Measurements from ENCODE around the gene TP73.

Gene TP73

DNA sequence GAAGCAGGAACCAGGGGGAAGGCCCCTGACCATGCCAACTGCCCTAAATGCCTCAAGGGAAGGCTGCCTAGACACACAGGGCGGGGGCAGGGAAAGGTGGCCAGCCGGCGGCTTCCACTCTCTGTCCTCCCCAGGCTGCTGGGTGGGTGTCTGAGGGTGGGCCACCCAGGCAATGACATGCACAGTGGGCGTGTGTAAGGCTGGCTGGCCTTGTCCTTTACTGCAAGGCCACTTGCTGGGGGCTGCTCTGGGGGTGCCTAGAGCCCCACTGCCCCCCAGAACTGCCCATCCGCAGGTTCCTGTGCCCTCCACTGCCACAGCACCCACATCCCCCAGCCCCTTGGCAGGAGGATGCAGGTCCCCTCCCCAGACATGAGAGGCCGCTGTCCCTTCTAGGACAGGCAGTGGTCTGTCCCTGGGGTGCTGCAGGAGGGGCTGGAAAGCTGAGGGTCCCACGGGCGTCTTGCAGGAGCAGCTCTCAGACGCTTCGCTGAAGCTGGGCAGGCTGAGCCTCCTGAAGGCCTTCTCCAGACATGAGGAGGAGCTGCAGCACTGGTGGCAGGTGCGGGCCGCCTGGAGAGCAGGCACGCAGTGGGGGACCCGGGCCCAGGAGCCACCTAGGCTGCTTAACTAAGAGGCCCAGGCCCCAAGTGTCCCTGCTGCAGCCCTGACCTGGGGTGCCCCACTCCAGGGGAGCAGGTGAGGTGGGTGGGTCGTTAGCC lies 110.0 kb downstream of the TP73 start:
- DNase-seq (ENCODE audit: low read depth in 2 of 2), result no peak

DNA sequence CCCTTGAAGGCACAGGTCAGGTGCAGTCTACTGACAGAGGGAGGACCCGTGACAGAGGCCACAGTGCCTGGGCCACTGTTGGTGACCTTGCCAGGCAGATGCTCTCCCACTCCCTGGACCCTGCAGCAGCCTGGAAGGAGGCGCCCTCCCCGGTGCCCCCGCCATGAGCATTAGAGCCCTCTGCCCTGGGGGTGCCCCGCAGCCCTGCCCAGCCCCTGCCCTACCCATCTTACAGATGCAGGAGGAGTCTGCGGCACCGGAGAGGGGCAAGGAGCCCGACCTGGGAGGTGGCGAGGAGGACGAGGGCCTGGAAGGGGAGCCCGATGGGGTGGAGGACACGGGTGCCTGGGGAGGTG lies 110.5 kb downstream of the TP73 start:
- no peak for DNase-seq (ENCODE audit: low read depth in 2 of 2)

DNA sequence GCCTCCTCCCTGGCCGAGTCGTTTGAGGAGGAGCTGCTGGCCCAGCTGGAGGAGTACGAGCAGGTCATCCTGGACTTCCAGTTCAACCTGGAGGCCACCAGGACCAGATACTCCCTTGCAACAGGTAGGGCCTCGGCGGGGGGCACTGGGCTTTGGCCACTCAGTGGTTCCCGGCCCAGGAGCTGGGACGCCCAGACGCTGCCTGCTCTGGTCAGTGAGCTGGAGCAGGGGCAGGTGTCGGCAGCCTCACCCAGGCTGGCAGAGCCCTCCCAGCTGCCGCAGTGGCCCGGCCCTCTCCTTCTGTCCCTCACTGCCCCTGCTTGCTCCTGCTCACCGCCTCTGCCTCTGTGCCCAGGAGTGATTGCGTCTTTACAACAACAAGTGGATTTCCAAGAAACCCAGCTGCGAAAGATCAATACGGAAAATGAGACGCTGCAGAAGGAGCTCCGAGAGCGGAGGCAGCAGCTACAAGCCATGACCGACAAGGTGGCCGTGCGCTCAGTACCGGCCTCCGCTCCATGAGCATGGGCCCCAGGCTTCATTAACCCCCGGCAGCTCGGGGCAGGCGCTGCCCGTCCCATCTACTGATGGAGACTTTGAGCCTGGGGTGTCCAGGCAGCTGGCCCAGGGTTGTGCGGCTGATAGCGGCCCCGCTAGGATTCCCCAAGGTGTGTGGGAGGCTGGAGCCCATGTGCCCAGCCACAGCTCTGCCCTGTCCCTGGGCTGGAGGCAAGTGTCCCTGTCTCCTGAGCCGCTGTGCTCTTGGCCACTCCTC lies 111.2 kb downstream of the TP73 start:
- no peak for DNase-seq (ENCODE audit: low read depth in 2 of 2)

DNA sequence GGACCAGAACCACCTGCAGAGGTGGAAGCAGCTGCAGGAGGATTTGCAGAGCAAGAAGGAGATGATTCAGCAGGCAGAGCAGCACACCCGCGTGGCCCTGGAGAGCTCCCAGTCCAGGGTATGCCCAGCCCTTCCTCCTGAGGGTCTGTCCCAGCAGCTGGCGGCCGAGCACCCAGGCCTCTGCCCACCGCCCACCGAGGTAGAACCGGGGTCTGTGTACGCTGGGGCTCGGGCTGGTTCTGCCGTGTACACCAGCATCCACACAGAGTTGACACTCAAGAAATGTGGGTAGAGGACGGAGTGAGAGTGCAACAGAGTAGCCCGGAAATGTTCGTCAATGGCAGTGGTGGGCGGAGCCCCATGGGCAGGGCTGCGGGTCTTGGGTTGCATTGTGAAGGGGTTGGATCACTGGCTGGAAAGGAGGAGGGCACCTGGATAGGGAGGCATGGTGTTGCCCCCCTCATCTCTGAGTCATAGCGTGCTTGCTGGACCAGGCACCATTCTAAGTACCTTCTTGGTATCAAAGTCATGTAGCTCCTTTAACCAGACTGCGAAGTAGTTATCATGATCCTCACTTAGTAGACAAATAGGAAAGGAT lies 115.1 kb downstream of the TP73 start:
- no peak for DNase-seq (ENCODE audit: low read depth in 2 of 2)

DNA sequence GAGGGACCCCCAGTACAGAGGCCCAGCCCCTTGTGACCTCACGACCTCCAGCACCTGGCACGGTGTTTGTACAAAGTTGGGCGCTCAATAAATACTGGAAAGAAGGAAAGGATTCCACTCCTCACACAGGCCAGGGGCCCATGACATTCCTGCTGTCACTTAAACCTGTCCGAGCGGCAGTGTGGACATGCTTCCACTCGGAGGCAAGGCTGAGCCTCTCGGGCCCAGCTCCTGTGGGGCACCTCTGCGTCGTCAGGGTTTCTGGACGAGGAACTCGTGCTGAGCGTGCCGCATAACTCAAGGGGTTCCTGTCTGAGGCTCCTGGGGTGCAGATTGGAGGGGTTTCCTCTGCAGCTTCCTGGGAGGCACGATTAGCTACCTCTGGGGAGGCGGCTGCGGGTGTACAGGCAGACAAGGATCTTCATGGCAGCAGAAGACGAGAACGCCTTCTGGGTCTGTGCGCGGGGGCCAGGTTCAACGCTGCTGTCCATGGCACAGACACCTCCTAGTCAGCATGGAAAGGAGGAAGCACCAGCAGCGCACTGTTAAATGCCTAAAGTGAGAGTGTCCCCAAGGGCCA lies 116.6 kb downstream of the TP73 start:
- no peak for DNase-seq (ENCODE audit: low read depth in 2 of 2)

DNA sequence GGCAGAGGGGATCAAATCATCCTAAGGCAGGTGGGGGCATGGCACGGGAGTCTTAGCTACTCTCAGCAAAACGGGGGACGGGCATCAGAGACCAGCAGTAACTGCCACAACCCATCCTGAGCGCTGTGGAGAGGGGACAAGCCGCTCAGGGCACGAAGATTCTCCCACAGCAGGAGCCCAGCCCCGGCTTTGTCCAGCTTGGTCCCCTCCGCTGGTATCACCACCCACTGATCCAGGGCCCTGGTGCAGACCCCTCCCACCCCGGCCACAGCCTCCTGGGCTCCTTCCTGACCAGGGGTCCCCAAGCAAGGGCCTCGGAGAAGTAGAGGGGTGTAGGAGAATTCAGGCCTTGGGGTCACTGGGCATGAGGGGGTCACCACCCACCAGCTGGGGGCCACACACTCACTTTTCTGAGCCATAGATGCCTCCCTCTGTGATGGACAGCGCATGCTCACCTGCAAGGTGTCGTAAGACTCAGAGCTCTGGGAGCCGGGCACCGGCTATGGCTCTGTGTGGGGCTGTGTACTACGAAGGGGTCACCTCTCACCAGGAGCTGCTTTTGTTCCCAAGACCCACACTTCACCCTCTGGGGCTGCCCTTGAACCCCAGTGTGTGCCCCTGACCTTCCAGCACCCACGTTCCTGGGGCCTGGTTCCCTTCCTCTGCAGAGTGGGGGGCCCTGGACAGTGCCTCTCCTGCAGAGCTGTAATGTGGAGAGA lies 117.9 kb downstream of the TP73 start:
- DNase-seq (ENCODE audit: low read depth in 2 of 2), result no peak

DNA sequence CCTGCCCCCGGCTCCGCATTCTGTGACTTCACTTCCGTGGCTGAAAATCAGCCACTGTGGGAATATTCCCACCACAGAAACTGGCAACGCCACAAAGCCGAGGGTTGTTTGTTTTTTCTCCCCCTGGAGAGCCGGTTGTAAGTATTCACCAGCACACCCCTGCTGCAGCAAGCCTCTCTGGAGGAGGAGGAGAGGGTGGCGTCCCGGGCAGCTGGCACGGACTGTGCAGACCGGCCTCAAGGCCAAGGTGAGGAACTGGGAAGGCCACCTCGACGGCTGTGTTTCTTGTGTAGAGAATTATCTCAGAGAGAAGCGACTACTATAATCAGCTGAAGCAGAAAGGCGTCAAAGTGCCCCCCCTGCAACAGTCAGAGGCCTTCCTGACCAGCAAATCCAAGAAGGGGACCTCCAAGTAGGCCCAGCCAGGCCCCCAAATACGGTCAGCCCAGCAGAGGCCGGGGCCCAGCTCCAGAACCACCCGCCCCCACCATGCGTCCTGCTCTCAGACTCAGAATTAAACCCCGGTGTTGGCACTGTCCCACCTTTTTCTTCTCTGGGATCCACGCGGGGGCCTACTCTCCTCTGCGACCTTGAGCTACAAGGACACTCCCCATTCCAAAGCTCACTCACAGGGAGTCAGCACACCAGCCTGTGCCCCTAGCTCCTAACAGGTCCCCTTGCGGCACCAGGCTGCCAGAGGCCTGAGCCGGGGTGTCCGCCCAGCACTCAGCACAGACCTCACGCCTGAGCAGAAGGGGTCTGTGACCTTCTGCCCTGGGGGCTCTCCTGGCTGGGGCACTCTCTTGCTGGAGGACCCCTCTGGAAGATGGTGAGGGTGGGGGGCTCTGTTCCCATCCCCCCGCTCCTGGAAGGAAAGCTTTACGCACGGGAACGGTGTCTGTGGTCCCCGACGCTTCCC lies 119.1 kb downstream of the TP73 start:
- no peak for DNase-seq (ENCODE audit: low read depth in 2 of 2)

DNA sequence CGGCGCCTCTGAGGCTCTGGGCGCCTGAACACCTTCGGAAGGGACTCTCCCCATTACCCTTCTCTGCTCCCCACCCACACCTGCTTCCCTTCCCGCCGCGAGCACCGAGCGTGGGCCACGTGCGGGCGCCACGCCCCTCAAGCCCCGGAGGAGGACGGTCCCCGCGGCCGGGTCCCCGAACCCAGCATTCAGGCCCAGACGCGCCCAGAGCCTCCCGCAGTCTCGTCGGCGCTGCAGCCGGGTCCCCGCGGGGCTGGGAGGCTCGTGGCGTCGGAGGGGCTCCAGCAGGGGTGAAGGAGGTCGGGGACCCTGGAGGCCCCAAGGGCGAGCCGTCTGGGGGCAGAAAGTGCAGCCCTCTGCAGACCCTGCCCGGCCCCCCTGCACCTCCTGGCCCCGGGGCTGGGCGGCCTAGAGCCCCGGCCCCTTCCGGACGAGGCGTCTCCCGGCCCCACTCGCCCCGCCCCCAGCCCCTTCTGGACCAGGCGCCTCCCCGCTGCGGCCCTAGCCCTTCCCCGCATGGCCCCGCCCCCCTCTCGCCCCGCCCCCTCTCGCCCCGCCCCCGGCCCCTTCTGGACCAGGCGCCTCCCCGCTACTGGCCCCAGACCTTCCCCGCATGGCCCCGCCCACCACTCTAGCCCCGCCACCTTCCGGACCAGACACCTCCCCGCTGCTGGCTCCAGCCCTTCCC lies 119.9 kb downstream of the TP73 start:
- peak; percentile 72 to 83 for DNase-seq (ENCODE audit: low read depth in 2 of 2)

DNA sequence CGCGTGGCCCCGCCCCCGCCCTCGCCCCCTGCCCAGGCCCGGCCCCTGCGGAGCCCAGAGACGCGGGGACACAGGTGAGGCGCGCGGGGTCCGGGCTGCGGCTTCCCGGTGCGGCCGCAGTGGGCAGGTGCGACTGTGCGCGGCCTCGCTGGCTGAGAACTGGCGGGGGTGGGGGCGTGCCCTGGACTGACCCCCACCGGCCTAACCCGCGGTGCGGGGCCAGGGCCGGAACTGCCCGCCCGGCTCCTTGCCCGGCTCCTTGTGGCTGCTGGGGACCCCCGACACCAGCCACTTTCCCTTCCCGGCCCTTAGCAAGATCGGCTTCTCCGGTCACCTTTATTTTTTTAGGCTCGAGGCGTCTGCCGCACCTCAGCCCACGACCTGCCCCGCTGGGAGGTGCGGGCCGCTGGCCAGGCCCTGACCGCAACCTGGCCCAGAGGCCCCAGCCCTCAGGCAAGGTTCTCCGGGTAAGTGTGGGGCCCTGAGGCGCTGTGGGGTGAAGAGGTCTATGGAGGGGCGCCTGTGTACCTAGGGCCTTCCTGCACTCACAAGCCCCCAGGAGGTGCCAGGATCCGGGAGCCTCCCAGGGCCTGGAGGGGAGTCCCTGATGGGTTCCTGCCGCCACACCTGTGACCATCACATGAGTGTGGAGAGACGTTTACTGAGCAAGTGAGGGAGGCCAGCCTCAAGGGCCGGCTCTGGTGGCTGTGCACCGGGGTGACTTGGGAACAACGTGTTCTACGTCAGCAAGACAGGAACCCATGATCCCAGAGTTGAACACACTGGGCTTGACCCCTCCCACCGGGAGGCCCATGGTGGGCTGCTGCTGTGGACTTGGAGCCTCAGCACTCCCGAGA lies 120.6 kb downstream of the TP73 start, which contains the start of gene SMIM1:
Gene SMIM1 (plus strand): TSS at position 35 of the 857 bp plus-strand sequence. CDS start 2,625 bp downstream, outside the sequence.
- no peak for DNase-seq (ENCODE audit: low read depth in 2 of 2)

DNA sequence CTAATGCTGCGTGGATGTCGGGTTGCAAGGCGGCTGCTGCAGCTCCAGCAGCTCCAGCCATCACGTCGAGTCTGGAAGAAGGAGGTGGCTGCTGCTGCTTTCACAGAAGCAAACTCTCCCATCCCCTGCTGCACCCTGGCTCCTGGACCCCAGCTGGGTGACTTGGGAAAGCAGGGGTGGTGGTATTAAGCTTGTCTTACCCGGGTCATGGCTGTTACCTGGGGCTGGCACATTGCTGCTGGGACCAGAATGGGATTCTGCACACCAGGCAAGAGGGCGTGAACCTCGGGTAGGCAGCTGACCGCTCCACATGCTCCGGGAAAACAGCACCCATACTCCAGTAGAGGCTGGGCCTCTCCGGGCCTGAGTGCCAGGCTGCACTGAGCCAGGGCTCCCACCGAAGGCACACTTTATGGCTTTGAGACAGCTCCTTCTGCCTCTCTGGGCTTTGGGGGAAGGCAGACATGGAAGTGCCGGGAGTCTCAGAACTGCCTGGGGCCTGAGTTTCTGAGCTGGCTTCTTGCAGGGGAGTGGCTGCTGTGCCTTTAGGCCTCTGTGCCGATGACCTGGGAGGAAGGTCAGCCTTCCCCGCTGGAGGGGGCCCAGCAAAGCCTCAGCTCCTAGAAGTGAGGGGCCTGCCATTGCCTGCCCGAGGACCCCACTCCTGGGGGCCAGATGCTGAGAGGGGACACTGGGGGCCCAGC lies 121.4 kb downstream of the TP73 start:
- no peak for DNase-seq (ENCODE audit: low read depth in 2 of 2)

DNA sequence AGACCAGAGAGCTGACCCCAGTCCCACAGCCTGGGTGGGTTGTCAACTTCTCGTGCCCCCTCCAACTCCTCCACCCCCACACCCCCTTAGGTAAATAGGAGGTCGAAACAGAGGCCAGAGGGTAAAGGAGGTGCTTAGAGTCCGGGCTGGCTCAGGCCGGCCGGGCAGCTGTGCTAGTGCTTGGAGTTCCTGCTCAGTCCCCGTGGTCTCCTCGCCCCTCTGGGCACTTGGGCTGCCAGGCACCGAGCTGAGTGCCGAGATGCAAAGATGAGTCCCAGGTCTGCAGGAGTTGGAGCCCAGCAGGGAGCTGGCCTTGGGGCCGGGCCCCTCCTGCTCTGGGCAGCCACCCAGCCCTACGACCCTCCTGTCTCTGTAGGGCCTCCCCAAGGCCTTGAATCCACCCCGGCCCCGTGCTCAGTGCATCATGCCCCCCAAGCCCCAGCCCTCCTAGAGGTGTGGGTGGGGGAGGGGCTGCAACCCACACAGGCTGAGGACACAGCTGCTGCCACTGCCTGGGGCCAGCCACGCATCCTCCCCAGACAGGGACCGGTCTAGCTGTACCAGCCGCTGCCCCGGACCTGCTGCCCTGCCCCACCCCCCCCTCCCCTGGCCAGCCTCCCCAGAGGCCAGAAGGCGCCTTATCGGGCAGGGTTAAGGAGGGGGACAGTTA lies 122.1 kb downstream of the TP73 start:
- no peak for DNase-seq (ENCODE audit: low read depth in 2 of 2)

DNA sequence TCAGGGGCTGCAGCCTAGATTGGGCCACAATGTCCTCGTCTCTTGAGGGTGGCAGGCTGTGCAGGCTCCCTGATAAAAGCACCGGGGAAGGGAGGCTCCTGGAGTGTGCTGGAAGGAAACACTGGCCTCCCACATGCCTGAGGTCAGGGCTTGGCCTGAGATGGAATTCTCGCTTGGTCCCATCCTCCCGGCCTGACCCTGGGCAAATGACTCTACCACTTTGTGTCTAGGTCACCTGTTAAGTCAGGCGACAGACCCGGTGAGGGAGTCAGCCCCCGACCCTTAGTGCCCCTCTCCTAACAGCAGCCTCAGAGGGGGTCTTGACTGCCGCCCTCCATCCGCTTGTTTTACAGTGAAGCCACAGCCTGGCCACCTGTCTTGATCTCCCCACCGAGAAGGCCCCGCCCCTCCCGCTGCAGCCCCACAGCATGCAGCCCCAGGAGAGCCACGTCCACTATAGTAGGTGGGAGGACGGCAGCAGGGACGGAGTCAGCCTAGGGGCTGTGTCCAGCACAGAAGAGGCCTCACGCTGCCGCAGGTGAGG lies 122.7 kb downstream of the TP73 start:
- no peak for DNase-seq (ENCODE audit: low read depth in 2 of 2)

DNA sequence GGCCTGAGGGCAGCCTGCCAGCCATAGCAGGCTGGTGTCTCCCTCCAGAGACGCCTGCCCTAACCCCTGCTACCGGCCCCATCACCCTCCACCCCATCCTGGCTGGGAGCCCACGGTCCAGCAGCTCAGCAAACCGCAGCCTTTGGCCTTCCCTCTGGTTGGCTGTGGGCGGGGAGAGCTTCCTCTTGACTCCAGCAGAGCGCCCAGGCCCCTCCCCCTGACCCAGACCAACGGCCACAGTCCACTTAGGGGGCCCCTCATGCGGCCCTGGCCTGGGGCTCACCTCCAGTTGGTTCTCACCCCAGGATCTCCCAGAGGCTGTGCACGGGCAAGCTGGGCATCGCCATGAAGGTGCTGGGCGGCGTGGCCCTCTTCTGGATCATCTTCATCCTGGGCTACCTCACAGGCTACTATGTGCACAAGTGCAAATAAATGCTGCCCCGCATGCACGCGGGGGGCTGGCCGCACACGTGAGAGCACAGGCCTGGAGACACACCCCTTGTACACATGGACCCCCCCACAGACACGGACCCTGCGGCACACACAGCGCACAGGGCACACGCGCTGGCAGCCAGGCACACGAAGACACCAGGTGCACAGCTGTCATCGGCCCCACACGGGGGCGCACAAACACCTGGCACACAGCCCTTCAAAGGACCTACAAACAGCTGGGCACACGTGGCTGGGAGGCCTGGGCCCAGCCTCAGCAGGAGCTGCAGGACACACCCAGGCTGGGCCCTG lies 123.3 kb downstream of the TP73 start:
- DNase-seq (ENCODE audit: low read depth in 2 of 2), result peak in 1 of 2 donors; percentile 46

DNA sequence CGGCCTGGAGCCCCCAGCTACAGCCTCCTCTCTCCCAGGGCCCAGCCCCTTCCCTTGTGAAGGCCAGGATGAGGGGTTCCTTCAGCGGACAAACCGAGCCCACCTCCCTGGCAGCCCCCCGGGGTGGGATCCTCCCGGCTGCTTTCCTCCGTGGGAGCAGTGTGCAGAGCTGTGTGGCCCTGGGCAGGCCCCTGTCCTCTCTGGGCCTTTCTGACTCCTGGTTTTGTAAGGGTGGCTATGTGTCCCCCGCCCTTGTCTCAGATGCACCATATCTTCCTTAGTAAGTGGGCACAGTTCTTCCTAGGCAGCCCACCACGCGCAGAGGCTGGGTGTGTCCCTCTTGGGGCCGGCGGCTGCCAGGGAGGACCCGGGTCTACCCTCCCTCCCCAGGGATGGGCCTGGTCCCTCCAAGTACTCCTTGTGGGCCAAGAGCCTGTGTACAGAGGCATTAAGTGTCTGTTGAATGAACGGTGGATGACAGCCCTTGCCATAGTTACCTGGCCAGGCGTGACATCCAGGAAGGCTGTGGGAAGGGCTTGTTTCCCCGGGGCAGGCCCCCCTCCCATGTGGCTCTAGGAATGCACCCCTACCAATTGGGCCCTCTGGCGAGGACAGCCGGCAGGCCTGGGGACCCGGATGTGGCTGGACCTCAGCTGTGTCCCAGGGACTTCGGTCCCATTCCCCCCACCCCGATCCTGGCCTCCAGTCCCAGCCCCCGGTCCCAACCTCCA lies 124.1 kb downstream of the TP73 start:
- no peak for DNase-seq (ENCODE audit: low read depth in 2 of 2)

DNA sequence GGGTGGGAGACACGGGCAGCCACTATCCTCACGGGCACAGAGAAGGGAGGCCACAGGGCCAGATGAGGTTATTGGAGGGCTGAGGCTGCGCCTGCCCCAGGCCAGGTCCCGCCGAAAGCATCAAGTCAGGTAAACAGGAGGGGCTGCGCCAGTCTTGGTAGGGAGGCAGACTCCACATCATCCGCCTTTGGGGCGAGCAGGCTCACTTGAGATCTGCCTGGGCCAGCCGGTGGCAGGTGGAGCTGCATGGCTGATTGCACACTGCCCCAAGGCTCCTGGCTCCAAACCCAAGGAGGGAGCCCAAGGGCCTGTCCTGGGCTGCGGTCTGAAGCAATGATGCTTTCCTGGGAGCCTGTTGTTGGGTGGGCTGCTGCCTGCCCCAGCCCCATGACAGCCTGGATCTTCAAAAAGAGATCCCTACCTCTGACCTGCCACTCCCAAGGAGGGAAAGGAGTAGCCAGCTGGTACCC lies 124.8 kb downstream of the TP73 start:
- no peak for DNase-seq (ENCODE audit: low read depth in 2 of 2)

All from stimulated activated CD4-positive, alpha-beta T cell treated with anti-CD3 and anti-CD28 coated beads, Interleukin-1b, Interleukin-23, amount 100 ng/mL, for 4 hours (primary cell).